ENCODE measurements around the gene POGZ.
"Not testable (repeated sequence)": the region's sequence is repeated elsewhere in the genome, so short reads cannot be mapped to it uniquely, and the experiment has no call there.

Gene POGZ

GRCh38 chr1:151475175-151475574, 15.9 kb upstream of the POGZ start:
- no peak for DNase-seq (ENCODE audit: low spot score)

- no peak for DNase-seq (ENCODE audit: low spot score)
These were observed 15.5 kb upstream of the POGZ start for GRCh38 chr1:151474745-151475144.

GRCh38 chr1:151472856-151473731, 13.8 kb upstream of the POGZ start:
- peak; percentile 31 for DNase-seq (ENCODE audit: low spot score)

- no peak for DNase-seq (ENCODE audit: low spot score)
These were observed 5.7 kb upstream of the POGZ start for GRCh38 chr1:151465026-151465425.

- no peak for DNase-seq (ENCODE audit: low spot score)
These were observed 2.4 kb upstream of the POGZ start for GRCh38 chr1:151461694-151462093.

GRCh38 chr1:151458802-151459330, 428 bp downstream of the POGZ start:
- peak; percentile 53 for DNase-seq (ENCODE audit: low spot score)

GRCh38 chr1:151457911-151458801, 1.1 kb downstream of the POGZ start:
- DNase-seq (ENCODE audit: low spot score): peak; percentile 71

- DNase-seq (ENCODE audit: low spot score): no peak
These were observed 3.3 kb downstream of the POGZ start for GRCh38 chr1:151455966-151456365.

- no peak for DNase-seq (ENCODE audit: low spot score)
These were observed 4.1 kb downstream of the POGZ start for GRCh38 chr1:151455231-151455630.

- no peak for DNase-seq (ENCODE audit: low spot score)
These were observed 11.6 kb downstream of the POGZ start for GRCh38 chr1:151447696-151448095.

- no peak for DNase-seq (ENCODE audit: low spot score)
These were observed 14.5 kb downstream of the POGZ start for GRCh38 chr1:151444783-151445177.

GRCh38 chr1:151443846-151444782, 15.2 kb downstream of the POGZ start:
- peak; percentile 85 for DNase-seq (ENCODE audit: low spot score)

GRCh38 chr1:151437396-151437795, 21.9 kb downstream of the POGZ start:
- DNase-seq (ENCODE audit: low spot score): not testable (repeated sequence)

- DNase-seq (ENCODE audit: low spot score): no peak
These were observed 22.3 kb downstream of the POGZ start for GRCh38 chr1:151436985-151437384.

GRCh38 chr1:151435174-151435573, 24.1 kb downstream of the POGZ start:
- no peak for DNase-seq (ENCODE audit: low spot score)

GRCh38 chr1:151433827-151434226, 25.5 kb downstream of the POGZ start:
- not testable (repeated sequence) for DNase-seq (ENCODE audit: low spot score)

- DNase-seq (ENCODE audit: low spot score): no peak
These were observed 31.2 kb downstream of the POGZ start for GRCh38 chr1:151428068-151428467.

GRCh38 chr1:151425103-151425502, 34.2 kb downstream of the POGZ start:
- no peak for DNase-seq (ENCODE audit: low spot score)

- DNase-seq (ENCODE audit: low spot score): no peak
These were observed 39.5 kb downstream of the POGZ start for GRCh38 chr1:151419819-151420218.

- DNase-seq (ENCODE audit: low spot score): no peak
These were observed 41.2 kb downstream of the POGZ start for GRCh38 chr1:151418081-151418480.

- DNase-seq (ENCODE audit: low spot score): no peak
These were observed 43.1 kb downstream of the POGZ start for GRCh38 chr1:151416231-151416630.

GRCh38 chr1:151411884-151412283, 47.4 kb downstream of the POGZ start:
- DNase-seq (ENCODE audit: low spot score): no peak

All from CD4-positive, alpha-beta T cell treated with Interleukin-2 at 100 ng/mL for 4 hours (primary cell).